DMS 273 treated with DMSO at 0.1 percent for 48 hours (cell line): ENCODE results near the gene NFIB.
A peak's percentile ranks its signal among the peaks of the same experiment; 100 is the strongest.

Source experiments
- DNase-seq: peaks from one replicate; lab custom pipeline; 2025; lab: John Stamatoyannopoulos, UW

NFIB gene

DNA sequence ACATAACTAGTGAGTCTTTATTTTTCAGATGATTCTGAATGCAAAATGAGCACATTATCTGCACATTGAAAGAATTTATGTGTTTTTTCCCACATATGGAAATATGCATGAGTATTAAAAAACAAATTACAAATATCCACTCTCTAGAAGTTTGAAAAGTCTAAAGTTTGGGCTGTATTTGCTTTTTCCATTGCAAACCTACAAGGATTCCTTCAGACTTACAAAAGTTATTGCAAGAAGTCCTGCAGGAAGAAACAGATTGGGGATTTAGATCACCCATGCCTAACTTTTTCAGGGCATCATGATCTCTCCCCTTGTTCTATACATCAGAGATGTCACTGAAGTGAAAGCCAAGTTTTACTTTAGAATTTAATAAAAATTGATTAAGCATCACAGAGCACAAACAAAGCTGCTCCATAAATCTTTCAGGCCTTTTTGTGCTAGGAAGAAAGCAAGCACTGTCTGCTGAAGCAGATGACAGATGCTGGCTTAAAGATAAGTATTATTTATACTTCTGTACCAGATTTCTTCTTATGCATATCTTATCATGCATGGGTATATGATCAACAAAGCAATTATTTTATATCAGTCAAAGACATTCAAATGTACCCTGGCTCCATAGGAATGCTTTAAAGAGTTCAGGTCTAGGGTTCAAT, 71.7 kb downstream of the NFIB start:
- no peak for DNase-seq

DNA sequence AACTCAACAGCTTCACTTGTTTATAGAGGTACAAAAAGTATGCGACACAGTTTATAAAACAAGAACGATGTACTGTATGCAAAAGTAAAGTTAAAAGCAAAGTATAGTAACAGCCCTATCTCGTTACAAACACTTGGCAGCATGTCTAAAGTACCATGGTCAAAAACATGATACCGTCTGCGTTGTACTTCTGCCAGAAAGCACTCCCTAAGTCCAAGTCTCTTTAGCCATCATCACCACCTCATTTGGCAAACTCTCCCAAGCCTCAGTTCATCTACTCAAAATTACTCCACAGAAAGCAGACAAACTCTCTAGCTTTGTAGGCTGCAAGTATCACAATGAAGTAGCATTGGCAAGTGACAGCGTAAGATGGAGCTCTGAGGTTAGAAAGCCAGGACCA, 73.4 kb downstream of the NFIB start:
- peak; percentile 92 for DNase-seq

DNA sequence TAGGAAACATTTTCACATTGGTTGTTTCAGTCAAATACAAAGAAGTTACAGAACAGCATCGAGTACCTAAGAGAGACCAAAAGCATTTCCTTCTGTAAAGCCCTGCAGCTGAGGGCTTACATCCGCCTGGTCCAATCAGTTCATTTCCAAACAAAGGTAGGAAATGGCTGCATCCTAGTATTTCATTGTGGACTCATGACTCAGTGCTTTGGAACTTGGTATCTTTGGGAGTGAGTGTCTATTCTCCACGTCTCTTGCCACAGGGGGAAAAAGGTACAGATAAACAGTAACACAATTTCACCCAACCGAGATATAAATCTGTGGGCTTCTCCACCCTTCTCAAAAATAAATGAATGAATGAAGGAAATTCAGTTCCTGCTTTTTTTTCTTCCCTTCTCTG, 75.4 kb downstream of the NFIB start:
- no peak for DNase-seq

DNA sequence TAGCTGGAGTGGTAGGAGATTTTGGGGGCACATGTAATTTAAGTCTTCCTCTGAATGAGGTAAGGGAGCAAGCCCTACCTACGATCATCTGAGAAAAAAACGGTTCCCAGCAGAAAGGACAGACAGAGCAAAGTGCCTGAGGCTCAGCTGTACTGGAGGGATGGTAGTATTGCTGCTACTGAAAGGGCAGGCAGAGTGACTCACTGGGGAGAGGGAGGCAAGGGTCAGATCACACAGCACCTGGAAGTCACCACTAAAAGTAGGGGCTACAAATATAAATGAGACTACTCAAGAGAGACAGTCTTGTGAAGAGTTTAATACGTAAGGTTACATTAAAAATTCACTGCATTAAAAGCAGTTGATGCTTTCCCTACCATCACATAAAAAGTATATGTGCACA, 75.9 kb downstream of the NFIB start:
- no peak for DNase-seq

DNA sequence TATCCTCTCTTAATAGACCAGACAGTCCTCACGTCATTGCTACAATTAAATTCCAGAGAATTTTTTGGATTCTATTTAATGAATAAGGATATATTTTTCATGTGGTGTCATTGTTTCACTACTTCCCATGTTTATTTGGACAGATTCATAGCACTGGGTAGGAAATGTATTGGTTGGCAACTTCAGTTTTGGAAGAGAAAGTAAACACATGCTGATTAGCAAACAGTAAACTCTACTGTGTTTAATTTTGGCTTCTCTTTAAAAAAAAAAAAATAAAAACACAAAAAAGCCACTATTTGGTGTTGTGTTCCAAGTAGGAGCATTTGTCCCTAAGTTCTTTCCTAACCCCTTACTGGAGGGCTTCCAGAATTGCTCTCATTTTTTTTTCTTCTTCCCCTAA, 77.3 kb downstream of the NFIB start:
- no peak for DNase-seq

DNA sequence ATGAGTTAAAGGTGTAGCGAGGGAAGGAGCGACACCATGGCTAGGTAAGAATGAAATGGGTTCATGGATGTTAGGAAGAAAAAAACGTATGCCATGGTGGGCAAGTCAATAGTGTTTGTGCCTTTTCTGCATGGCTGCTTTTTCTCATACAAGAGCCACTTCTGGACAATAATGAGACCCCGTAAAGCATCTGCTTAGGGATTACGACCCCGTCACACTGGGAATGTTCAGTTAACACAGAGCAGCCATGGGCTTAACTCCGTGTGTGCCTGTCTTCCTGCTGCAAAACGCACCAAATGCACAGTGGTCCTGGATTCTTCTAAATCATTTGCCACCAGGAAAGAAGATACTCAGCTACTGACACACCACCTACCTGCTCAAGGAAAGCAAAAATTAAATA, 81.8 kb downstream of the NFIB start:
- DNase-seq = no peak

DNA sequence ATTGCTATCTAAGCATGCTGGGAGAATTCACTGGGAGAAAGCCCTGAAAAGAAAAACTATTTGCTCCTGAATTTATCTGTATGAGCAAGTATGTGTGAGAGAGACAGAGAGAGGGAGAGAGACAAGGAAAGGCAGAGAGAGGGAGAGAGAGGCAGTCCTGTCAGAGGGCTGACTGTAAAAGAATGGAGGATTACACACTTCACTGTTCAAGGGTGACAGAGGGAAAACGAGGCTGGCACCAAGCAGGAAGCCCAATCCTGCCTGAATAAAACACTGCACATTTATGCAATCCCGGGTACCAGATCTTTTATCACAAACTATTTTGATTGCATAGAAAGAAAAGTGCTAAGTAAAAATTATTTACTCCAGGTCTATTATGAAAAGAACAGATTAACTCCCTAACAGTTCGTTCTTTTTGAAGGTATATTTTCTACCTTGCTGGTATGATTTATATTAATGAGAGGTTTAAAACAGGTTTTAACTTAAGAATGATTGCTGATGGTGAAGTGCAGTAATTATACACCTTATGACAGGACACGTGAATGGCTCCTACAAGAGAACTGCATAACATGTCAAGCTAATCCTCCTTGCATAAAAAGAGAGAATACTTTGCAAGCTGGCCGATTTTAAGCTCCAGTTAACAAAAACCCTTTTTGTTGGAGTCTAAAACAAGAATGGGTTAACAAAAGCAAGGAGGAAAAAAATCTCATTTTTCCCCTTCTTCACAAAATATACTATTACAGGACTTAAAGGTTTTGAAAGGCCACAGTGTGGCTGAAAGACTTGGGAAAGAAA, 82.5 kb downstream of the NFIB start:
- DNase-seq = no peak

DNA sequence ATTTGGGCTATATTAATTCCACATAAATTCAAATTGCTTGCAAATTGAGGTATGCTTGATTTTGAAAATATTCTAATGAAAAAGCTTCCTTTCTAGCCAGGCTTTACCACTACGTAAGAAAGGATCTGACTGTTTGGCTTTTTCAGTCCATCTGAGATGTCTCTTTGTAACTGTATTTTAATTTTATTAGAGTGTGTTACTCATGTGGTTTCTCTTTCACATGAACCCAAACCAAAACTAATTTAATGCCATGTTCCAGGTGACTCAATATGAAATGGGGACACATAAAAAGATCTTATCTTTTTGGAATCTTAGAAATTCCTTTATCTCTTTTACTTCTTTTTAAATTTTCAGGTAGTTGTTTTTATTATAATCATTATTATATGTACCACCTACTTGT, 85.3 kb downstream of the NFIB start:
- DNase-seq = no peak

DNA sequence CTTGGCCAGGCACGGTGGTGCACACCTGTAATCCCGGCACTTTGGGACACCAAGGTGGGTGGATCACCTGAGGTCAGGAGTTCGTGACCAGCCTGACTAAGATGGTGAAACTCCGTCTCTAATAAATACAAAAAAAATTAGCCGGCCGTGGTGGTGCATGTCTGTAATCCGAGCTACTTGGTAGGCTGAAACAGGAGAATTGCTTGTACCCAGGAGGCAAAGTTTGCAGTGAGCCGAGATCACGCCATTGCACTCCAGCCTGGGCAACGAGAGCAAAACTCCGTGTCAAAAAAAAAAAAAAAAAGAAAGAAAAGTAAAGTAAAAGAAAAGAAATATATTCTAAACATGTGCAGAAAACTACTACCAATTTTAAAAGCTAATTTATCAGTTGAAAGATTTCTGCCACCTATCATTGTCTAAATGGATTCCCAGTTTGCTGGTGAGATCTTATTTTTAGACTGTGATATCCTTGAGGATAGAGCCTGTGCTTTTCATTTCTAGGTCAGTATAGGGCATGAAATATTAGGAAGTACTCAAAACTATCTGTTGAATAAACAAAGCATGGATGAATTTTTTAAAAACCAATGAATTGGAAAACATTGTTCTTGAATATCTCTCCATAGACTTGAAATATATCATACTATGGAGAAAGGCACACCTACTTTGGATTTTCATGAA, 86.9 kb downstream of the NFIB start:
- DNase-seq = no peak

DNA sequence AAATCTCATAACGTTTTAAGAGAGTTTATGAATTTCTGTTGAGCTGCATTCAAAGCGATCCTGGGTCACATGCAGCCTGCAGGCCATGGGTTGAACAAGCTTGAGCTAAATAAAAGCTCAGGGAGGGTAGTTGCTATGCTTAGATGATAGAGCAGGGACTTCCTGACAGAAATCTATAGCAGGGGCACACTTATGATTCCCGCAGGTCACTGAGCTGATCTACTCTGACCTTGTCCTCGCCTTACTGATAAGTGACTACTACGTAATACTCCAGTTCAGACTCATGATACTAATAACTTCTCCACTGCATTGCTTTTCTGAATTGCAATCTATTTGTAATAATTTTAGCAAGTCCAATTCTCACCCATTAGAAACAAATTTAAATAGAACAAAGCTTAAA, 90.9 kb downstream of the NFIB start:
- no peak for DNase-seq

DNA sequence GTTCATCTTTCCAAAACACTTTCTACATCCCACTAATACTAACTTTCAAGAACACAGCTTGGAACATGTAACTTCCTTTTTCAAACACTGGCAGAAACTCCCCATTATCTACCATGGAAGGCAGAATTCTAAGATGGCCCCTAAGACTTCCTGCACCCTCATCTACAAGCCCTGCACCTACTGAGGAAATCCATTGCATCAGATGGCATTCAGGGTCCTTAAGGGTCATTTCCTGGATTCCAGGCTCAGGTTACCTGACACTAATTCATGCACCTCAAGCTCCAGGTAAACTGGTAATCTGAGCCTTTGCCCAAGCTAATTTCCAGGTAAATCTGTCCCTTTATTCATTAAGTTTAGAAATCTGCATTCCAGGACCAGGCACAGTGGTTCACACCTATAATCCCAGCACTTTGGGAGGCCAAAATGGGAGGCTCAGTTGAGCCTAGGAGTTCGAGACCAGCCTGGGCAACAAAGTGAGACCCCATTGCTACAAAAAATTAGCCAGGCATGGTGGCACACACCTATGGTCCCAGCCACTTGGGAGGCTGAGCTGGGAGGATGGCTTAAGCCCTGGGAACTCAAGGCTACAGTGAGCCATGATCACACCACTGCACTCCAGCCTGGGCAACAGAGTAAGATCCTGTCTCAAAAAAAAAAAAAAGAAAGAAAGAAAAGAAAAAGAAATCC, 91.6 kb downstream of the NFIB start:
- DNase-seq = no peak

DNA sequence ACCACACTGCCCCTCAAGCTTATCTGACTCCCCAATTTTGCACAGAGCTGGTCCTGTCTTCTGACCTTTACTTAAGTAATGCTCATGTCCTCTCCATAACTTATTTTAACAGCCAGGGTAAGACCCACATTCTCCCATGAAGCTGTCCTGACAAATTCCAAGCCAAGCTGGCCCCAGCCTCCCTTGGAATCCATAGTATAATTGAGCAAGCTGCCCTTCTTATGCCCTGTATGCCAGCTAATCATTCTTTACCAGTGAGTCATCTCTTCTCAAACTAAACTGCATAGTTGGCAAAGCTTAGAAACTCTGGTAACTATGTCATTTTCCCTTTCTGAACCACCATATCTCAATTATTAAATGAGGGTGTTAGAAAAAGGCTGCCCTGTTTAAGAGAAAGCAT, 92.4 kb downstream of the NFIB start:
- peak; percentile 17 for DNase-seq

DNA sequence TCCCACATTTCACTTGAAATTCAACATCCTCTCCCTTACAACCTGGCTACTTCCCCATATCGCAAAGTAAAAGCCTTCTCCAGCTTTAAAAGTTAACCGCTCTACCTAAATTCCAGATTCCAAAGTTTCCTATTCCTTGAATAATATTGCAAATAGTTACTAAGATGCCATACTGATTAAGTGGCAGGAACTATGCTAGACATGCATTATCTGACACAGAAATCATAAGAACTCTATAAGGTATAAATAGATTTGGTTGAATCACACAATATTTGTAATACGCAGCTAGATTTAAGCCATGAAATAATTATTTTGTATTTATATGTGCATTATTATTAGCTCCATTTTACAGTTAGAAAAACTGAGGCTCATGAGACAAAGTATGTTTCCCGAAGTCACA, 92.8 kb downstream of the NFIB start:
- no peak for DNase-seq

DNA sequence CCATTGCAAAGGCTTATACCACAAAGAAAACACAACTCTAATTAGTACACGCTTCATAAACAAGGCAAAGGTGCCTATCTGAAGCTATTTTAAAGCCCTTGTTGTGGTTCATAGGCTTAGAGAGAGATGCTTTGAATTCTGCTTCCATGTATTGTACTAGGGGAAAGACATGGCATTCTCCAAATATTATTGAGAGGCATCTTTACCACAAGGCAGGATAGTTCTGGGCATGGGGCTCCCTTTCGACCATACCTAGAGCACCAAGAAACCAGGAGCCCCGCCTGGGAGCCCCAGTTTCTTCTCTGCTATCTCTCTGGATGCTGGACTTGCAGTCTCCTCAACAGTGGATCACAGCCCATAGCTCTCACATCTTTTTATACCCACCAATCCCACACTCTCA, 93.7 kb downstream of the NFIB start:
- DNase-seq = no peak

DNA sequence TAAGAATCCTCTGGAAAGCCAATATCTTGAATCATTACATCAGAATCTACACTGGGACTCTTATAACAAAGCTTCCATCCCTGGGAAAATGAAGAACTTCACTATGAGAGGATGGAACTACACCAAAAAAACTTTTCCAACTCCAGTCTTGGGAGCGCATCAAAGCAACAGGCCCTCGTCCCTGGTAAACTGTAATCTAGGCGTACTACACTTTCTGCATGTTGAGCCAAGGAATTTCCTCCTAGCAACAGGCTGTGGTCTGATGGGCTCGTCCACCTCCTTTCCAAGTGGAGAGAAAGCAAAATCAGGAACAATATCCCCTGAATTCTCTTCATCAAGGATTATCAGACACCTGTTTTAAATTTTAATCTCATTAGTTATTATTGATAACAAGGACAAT, 94.1 kb downstream of the NFIB start:
- DNase-seq = no peak

DNA sequence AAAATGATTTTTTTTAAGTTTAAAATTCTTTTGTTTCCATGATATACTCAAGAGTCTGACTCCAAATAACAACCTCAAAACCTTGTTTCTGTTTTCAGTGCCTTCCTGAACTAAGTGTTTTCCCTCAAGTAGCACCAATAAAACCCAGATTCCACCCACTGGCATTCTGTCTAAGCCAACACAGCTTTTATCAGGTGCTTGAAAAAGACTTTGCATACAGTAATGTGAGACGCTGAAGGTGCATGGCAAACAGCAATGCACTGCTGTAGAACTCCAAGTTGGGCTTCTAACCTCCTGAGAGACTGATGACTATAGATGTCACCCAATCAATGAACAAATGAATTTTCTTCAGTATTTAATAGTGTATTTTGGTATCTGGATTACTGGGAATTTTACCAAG, 95.7 kb downstream of the NFIB start:
- no peak for DNase-seq

DNA sequence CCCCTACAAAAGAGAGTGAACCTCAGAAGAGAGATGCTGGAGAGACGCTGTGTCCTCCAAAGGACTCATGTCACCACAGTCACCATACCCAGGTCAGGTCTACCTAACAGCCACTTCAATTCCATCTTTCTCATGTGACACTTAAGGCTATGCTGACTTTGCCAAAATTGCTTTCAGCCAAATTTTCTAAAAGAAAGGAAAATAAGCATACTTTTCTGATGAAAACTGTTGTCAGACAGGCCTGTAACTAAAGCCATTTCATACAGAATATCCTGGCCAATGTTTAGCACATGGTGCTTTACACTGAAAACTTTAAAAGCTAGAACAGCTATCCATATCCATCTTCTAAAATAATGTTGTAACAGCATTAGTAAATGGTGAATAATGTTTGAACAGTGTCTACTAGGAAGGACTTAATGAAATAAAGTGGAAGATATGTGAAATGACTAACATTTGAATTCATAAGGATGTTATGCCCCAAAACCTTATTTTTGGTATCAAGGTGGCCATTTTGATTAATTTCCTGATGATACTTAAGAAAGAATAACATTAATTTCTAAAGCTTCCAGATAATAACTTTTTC, 97.2 kb downstream of the NFIB start:
- no peak for DNase-seq

DNA sequence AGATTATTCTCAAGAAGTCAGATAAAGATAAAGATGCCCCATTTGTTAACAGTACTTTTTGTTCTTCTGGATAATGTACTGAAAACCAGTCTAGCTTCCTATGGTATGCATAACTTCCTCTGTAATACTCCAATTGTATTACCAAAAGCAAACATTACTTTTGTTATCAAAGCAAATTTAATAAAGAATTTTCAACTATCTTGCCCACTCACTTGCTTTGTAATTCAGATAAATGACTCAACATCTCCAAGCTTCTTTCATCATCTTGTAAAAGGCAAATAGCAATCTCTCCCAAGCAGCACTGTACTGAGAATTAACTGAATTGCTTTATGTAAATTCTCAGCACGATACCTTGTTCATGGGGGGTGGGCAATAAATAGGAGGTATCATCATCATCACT, 98.3 kb downstream of the NFIB start:
- DNase-seq = no peak

DNA sequence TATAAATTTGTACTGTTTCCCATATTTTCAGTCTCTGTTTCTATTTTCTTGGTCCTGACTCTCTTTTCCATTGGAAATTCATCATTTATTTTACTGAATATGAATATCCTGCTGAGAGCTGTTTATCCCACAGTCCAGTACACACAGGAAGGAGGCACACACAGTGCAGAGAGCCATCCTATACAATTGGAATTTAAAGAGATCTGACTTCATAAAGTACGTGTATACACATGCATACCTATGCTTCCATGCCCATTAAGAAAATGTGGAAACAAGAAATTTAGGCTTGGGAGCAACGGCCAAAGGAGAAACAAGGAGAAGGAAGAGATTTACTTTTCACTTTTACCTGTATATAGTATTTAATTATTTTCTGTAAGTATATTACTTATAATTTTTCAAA, 99.2 kb downstream of the NFIB start:
- DNase-seq = no peak

DNA sequence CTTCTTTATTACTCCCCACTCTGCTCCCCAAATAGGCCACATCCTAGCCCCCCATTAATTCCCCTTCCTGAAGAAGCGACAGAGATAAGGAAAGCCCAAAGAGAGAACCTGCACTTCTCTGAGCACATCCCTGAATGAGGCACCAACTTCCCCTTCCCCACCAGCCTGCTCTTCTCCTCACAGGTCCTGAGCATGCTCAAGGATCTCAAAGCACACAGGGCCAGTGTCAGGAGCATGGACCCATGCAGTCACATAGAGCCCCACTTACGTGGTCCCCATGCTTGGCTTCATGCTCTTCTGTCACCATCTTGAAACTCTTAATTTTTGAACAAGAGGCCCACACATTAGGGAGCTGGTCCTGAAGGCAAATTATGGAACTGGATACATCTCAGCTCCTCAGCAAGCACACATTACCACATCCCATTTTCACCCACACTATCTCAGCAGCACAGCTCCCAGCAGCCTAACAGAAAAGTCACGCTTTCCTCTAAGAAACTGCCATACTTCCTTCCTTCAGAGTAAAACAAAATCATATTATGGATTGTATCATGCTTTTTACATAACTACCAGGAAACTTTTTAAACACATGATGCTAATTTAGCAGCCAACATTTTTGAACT, 99.8 kb downstream of the NFIB start:
- DNase-seq = no peak

DNA sequence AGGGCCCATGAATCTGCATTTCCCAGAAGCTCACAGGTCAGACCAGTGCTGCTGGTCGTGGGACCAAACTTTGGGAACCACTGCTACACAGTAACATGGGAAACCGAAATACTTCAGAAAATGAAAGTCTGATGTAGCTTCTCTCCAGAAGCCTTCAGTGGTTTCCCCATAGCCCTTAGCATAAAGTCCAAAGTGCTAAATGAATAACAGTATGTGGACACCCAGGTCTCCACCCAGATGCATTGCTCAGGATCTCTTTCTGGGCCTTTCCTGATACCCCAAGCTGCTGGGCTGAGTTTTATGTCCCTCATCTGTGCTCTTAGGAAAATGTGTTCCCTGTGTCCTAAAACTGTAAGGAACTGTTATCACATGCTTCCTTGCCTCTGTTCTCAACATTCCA, 100.4 kb downstream of the NFIB start:
- no peak for DNase-seq
